SK-N-SH (cell line): Measurements from ENCODE around the gene C1GALT1C1L. TPM values are rescaled to one million over a fixed set of nuclear protein-coding genes. Genes with fewer than 3 reads are reported as not detected.
"Not testable (repeated sequence)": the region's sequence is repeated elsewhere in the genome, so short reads cannot be mapped to it uniquely, and the experiment has no call there.

Experiments
- CTCF ChIA-PET: fragments of 300-600, 350-600 bp; formaldehyde crosslinking; extraction: SDS; loops from one replicate; lab custom pipeline; 2021; lab: Yijun Ruan, JAX
- POLR2A ChIA-PET: fragments of 350-600 bp; sonication (Branson Sonifier 250); formaldehyde crosslinking; extraction: SDS; loops from one replicate; lab custom pipeline; 2020; ENCODE audit warnings: antibody characterized with exemption, inconsistent platforms; lab: Yijun Ruan, JAX
- DNase-seq: peaks from one replicate; pipeline ENCODE4 v3.0.0; 2012
- H2AFZ ChIP-seq: fragments of 200-600 bp; sonication (generic); 2 replicates; pipeline ENCODE4 v1.8.1; 2016; ENCODE audit warnings: antibody characterized with exemption, mild to moderate bottlenecking, low read depth
- H3F3A ChIP-seq: fragments of 200-600 bp; sonication (generic); replicated peaks from 2 replicates; pipeline ENCODE3; 2016; ENCODE audit warnings: antibody characterized with exemption, mild to moderate bottlenecking; ENCODE audit not compliant: insufficient read depth
- H3K27ac ChIP-seq, 2 experiments: fragments of 200-500 bp in 1 of 2; fragments of 200-600 bp in 1 of 2; sonication (Bioruptor generic) in 1 of 2; sonication (generic), shearing (Covaris generic) in 1 of 2; 2 replicates each; pipeline versions ENCODE4 v1.5.1 to v1.6.1; 2014 to 2016; ENCODE audit warnings: low read depth in 2 of 2, inconsistent platforms in 1 of 2, low read length in 1 of 2, mild to moderate bottlenecking in 1 of 2, mixed read lengths in 1 of 2
- H3K27me3 ChIP-seq: fragments of 200-600 bp; sonication (generic), shearing (Covaris generic); 2 replicates; pipeline ENCODE4 v1.6.1; 2016; ENCODE audit warnings: mixed run types; ENCODE audit not compliant: insufficient read depth
- H3K36me3 ChIP-seq, 2 experiments: fragments of 200-500 bp in 1 of 2; fragments of 200-600 bp in 1 of 2; sonication (Bioruptor generic) in 1 of 2; sonication (generic) in 1 of 2; replicated peaks in 1 of 2; 2 replicates each; pipeline versions ENCODE3 to v1.5.1; 2014 to 2016; ENCODE audit warnings: low read length in 1 of 2, mild to moderate bottlenecking in 1 of 2; ENCODE audit not compliant: insufficient read depth in 2 of 2, control insufficient read depth in 1 of 2
- H3K4me1 ChIP-seq, 2 experiments: fragments of 200-500 bp in 1 of 2; fragments of 200-600 bp in 1 of 2; sonication (Bioruptor generic) in 1 of 2; sonication (generic), shearing (Covaris generic) in 1 of 2; 2 replicates each; pipeline versions ENCODE4 v1.5.1 to v1.6.1; 2014 to 2016; ENCODE audit warnings: low read depth in 1 of 2, low read length in 1 of 2, mixed run types in 1 of 2; ENCODE audit not compliant: insufficient read depth in 2 of 2, control insufficient read depth in 1 of 2
- H3K4me2 ChIP-seq: fragments of 200-600 bp; sonication (generic), shearing (Covaris generic); 2 replicates; pipeline ENCODE4 v1.6.1; 2017; ENCODE audit warnings: mixed run types
- H3K4me3 ChIP-seq, 2 experiments: fragments of 200-500 bp in 1 of 2; fragments of 200-600 bp in 1 of 2; sonication (Bioruptor generic) in 1 of 2; sonication (generic), shearing (Covaris generic) in 1 of 2; 2 replicates each; pipeline versions ENCODE4 v1.5.1 to v1.8.1; 2014 to 2016; ENCODE audit warnings: low read depth in 2 of 2, inconsistent platforms in 1 of 2, low read length in 1 of 2, mild to moderate bottlenecking in 1 of 2, mixed read lengths in 1 of 2, moderate library complexity in 1 of 2
- H3K79me2 ChIP-seq: fragments of 200-600 bp; sonication (generic); 2 replicates; pipeline ENCODE4 v1.8.1; 2017; ENCODE audit warnings: mild to moderate bottlenecking; ENCODE audit not compliant: insufficient read depth
- H3K9ac ChIP-seq: fragments of 200-600 bp; sonication (generic); 2 replicates; pipeline ENCODE4 v1.6.1; 2017; ENCODE audit warnings: mixed run types
- H3K9me2 ChIP-seq: fragments of 200-600 bp; sonication (generic); 2 replicates; pipeline ENCODE4 v1.6.1; 2017; ENCODE audit warnings: mixed run types
- H3K9me3 ChIP-seq: fragments of 200-600 bp; sonication (generic); 2 replicates; pipeline ENCODE4 v1.6.1; 2017; ENCODE audit warnings: mixed run types, mild to moderate bottlenecking, moderate library complexity
- H4K20me1 ChIP-seq: fragments of 200-600 bp; sonication (generic); 2 replicates; pipeline ENCODE4 v1.6.1; 2017; ENCODE audit warnings: mild to moderate bottlenecking, mixed run types; ENCODE audit not compliant: insufficient read depth
- ELF1 ChIP-seq: IDR thresholded peaks from 2 replicates; pipeline ENCODE4 v1.4.0; 2012
- EP300 ChIP-seq, 2 experiments: IDR thresholded peaks; 2 replicates each; pipeline versions ENCODE4 v1.4.0 to v1.6.1; 2012; ENCODE audit warnings: borderline replicate concordance in 1 of 2, low read depth in 1 of 2, low read length in 1 of 2
- FOXJ3 ChIP-seq: sonication (generic); formaldehyde crosslinking; IDR thresholded peaks from 2 replicates; pipeline ENCODE4 v1.5.1; 2020; ENCODE audit warnings: mild to moderate bottlenecking, missing genetic modification reagents
- FOXM1 ChIP-seq: IDR thresholded peaks from 2 replicates; pipeline ENCODE4 v1.4.0; 2012; ENCODE audit warnings: low read depth, mild to moderate bottlenecking
- GATA2 ChIP-seq: sonication (generic); formaldehyde crosslinking; IDR thresholded peaks from 2 replicates; pipeline ENCODE4 v1.5.0; 2020; ENCODE audit warnings: mild to moderate bottlenecking, missing genetic modification reagents
- IRF3 ChIP-seq: fragments of 150-350 bp; IDR thresholded peaks from 2 replicates; pipeline ENCODE4 v1.6.1; 2016; ENCODE audit warnings: mild to moderate bottlenecking, low read depth, low read length
- JUND ChIP-seq: IDR thresholded peaks from 2 replicates; pipeline ENCODE4 v1.4.0; 2012
- NFIC ChIP-seq: IDR thresholded peaks from 2 replicates; pipeline ENCODE4 v1.4.0; 2012; ENCODE audit warnings: borderline replicate concordance
- NRF1 ChIP-seq: IDR thresholded peaks from 2 replicates; pipeline ENCODE4 v1.6.1; 2012; ENCODE audit warnings: low read depth, mild to moderate bottlenecking, low read length
- PBX3 ChIP-seq: IDR thresholded peaks from 2 replicates; pipeline ENCODE4; 2012
- RCOR1 ChIP-seq: fragments of 150-350 bp; IDR thresholded peaks from 2 replicates; pipeline ENCODE4 v1.6.1; 2017; ENCODE audit warnings: antibody characterized with exemption, low read length
- RXRA ChIP-seq: IDR thresholded peaks from 2 replicates; pipeline ENCODE4 v1.4.0; 2012; ENCODE audit warnings: low read depth, mild to moderate bottlenecking, borderline replicate concordance
- SIN3A ChIP-seq: IDR thresholded peaks from 2 replicates; pipeline ENCODE4 v1.6.1; 2012; ENCODE audit warnings: low read depth, mild to moderate bottlenecking, low read length, moderate library complexity, borderline replicate concordance
- SMC3 ChIP-seq: IDR thresholded peaks from 2 replicates; pipeline ENCODE4 v1.6.1; 2012; ENCODE audit warnings: low read depth, low read length, improper control_type of control experiment
- TAF1 ChIP-seq: IDR thresholded peaks from 2 replicates; pipeline ENCODE4 v1.6.1; 2012; ENCODE audit warnings: low read depth, mild to moderate bottlenecking, low read length, moderate library complexity, borderline replicate concordance
- TCF12 ChIP-seq: IDR thresholded peaks from 2 replicates; pipeline ENCODE4 v1.4.0; 2012
- USF1 ChIP-seq: IDR thresholded peaks from 2 replicates; pipeline ENCODE4 v1.4.0; 2012; ENCODE audit warnings: low read depth, borderline replicate concordance
- ZBTB33 ChIP-seq: IDR thresholded peaks from 2 replicates; pipeline ENCODE4 v1.4.0; 2012; ENCODE audit warnings: low read depth, borderline replicate concordance
- WGBS: methylation state at CpG from one replicate; pipeline ENCODE4 v1.1.6; 2017; ENCODE audit warnings: low lambda C conversion rate; 5-methylcytosine and 5-hydroxymethylcytosine counted together
- polyA plus RNA-seq, 3 experiments: library from polyadenylated mRNA; depleted of rRNA; stranded (reverse); fragments of >200 nt; gene quantifications; 2 replicates each; pipeline ENCODE4 v1.2.3, GENCODE V29; 2012

The C1GALT1C1L gene
- polyA plus RNA-seq, 1 of the 3 experiments (the other 2 are of a cell fraction): 2.6 TPM

- TF ChIP-seq SIN3A (no peak), ZBTB33 (no peak), RCOR1 (no peak), PBX3 (no peak), TAF1 (no peak), FOXJ3 (CRISPR knock-in tag) (no peak), FOXM1 (no peak), TCF12 (no peak), NFIC (no peak), RXRA (no peak), IRF3 (no peak), ELF1 (no peak)
Measured at GRCh38 chr2:43689999-43690398, 13.8 kb upstream of the C1GALT1C1L start (continued).

- TF ChIP-seq IRF3: no peak
- TF ChIP-seq TCF12: no peak
- no peak for TF ChIP-seq FOXM1
- TF ChIP-seq EP300 (IDR thresholded peaks at IDR 0.05; ENCODE audit: borderline replicate concordance in 1 of 2, low read depth in 1 of 2, low read length in 1 of 2): no peak
- no peak for TF ChIP-seq USF1
- no peak for TF ChIP-seq NRF1
- TF ChIP-seq JUND: no peak
- no peak for TF ChIP-seq ELF1
- no peak for TF ChIP-seq SMC3
- TF ChIP-seq GATA2 (CRISPR knock-in tag): no peak
- TF ChIP-seq SIN3A: no peak
- TF ChIP-seq ZBTB33: no peak
- Histone ChIP-seq H3K9ac (no peak overlapping the region), H3F3A (peaks cover 3% of the 10 kb centered on the region), H3K36me3 (no peaks in the 10 kb centered on the region), H2AFZ (peak overlapping the region; percentile 29; the same call in 1 of the 2 replicates), H3K4me2 (no peak overlapping the region), H3K79me2 (no peaks in the 10 kb centered on the region), H3K27ac (no peak overlapping the region), H3K4me3 (no peak overlapping the region), H3K9me2 (no peaks in the 10 kb centered on the region), H3K9me3 (no peaks in the 10 kb centered on the region), H4K20me1 (no peaks in the 10 kb centered on the region), H3K4me1 (no peaks in the 10 kb centered on the region), H3K27me3 (no peaks in the 10 kb centered on the region)
- CTCF ChIA-PET: interaction anchor here (0.7 to 1.0 kb wide), 3 partner anchors 12 to 648 kb away, joined by 3 to 6 read pairs (median 3); no protein-coding TSS in a partner anchor
- POLR2A ChIA-PET: interaction anchor here (1.3 kb wide), 1 partner anchor 9 kb away, joined by 3 read pairs; the partner anchor contains the start of gene C1GALT1C1L
- DNase-seq: no peak
- 77% methylated on average over 5 of the region's 5 CpGs for WGBS
Measured at GRCh38 chr2:43685357-43685756, 9.1 kb upstream of the C1GALT1C1L start.

- H3K9me2 ChIP-seq, H3K27ac ChIP-seq, H3K79me2 ChIP-seq, H3K4me2 ChIP-seq, H4K20me1 ChIP-seq, H3F3A ChIP-seq, CTCF ChIA-PET, H2AFZ ChIP-seq, DNase-seq, H3K9ac ChIP-seq, POLR2A ChIA-PET, H3K4me1 ChIP-seq, H3K36me3 ChIP-seq, H3K27me3 ChIP-seq, H3K4me3 ChIP-seq, H3K9me3 ChIP-seq: not testable (repeated sequence)
- WGBS: 78% methylated on average over 7 of the region's 32 CpGs
Measured at GRCh38 chr2:43677783-43678182, 1.6 kb upstream of the C1GALT1C1L start.
